IMR-90 (cell line): ENCODE measurements around the gene EXOSC1.

Experiments
- BHLHE40 ChIP-seq: fragments of 150-350 bp; IDR thresholded peaks from 2 replicates; pipeline ENCODE4 v1.6.1; 2016; ENCODE audit warnings: mild to moderate bottlenecking, low read depth, low read length
- CEBPB ChIP-seq: IDR thresholded peaks from 2 replicates; pipeline ENCODE4 v1.6.1; 2012; ENCODE audit warnings: low read depth, low read length, improper control_type of control experiment
- MAZ ChIP-seq: IDR thresholded peaks from 2 replicates; pipeline ENCODE4 v1.6.1; 2012; ENCODE audit warnings: low read depth, mild to moderate bottlenecking, low read length, improper control_type of control experiment, moderate library complexity, borderline replicate concordance
- MXI1 ChIP-seq: IDR thresholded peaks from 2 replicates; pipeline ENCODE4 v1.6.1; 2012; ENCODE audit warnings: low read depth, mild to moderate bottlenecking, low read length, moderate library complexity, borderline replicate concordance
- POLR2A ChIP-seq: IDR thresholded peaks from 2 replicates; pipeline ENCODE4 v1.6.1; 2012; ENCODE audit warnings: mild to moderate bottlenecking, low read depth, low read length
- RAD21 ChIP-seq: IDR thresholded peaks from 2 replicates; pipeline ENCODE4 v1.6.1; 2012; ENCODE audit warnings: low read length, improper control_type of control experiment
- RCOR1 ChIP-seq: IDR thresholded peaks from 2 replicates; pipeline ENCODE4 v1.6.1; 2012; ENCODE audit warnings: mild to moderate bottlenecking, low read length, improper control_type of control experiment; ENCODE audit not compliant: insufficient replicate concordance
- RFX5 ChIP-seq: IDR thresholded peaks from 2 replicates; pipeline ENCODE4 v1.8.0; 2012; ENCODE audit warnings: low read depth, mild to moderate bottlenecking, low read length, moderate library complexity
- SMC3 ChIP-seq: fragments of 150-350 bp; IDR thresholded peaks from 2 replicates; pipeline ENCODE4 v1.6.1; 2016; ENCODE audit warnings: low read depth, mild to moderate bottlenecking, antibody characterized with exemption, low read length, moderate library complexity
- TF ChIP-seq, protein P1 (sequence below): conservative IDR thresholded peaks from 2 replicates; pipeline ENCODE4 v1.5.1; 2012; ENCODE audit warnings: mild to moderate bottlenecking, low read depth, low read length, improper control_type of control experiment
- TF ChIP-seq, protein P2 (sequence below): fragments of 150-350 bp; IDR thresholded peaks from 2 replicates; pipeline ENCODE4 v1.6.1; 2016; ENCODE audit warnings: low read depth, mild to moderate bottlenecking, low read length, moderate library complexity, borderline replicate concordance

- TF ChIP-seq, protein P1, sequence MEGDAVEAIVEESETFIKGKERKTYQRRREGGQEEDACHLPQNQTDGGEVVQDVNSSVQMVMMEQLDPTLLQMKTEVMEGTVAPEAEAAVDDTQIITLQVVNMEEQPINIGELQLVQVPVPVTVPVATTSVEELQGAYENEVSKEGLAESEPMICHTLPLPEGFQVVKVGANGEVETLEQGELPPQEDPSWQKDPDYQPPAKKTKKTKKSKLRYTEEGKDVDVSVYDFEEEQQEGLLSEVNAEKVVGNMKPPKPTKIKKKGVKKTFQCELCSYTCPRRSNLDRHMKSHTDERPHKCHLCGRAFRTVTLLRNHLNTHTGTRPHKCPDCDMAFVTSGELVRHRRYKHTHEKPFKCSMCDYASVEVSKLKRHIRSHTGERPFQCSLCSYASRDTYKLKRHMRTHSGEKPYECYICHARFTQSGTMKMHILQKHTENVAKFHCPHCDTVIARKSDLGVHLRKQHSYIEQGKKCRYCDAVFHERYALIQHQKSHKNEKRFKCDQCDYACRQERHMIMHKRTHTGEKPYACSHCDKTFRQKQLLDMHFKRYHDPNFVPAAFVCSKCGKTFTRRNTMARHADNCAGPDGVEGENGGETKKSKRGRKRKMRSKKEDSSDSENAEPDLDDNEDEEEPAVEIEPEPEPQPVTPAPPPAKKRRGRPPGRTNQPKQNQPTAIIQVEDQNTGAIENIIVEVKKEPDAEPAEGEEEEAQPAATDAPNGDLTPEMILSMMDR = peak; percentile 20; the same call in 1 of the 2 replicates
- TF ChIP-seq MXI1 (peak; percentile 87), POLR2A (peak; percentile 74), CEBPB (0 out of 2 replicates have a peak, but pooled peaks have one; percentile 6), RFX5 (no peak), RCOR1 (no peak), MAZ (peak; percentile 43; the same call in 1 of the 2 replicates), BHLHE40 (no peak), SMC3 (no peak), RAD21 (peak; percentile 13; the same call in 1 of the 2 replicates)
- TF ChIP-seq, protein P2, sequence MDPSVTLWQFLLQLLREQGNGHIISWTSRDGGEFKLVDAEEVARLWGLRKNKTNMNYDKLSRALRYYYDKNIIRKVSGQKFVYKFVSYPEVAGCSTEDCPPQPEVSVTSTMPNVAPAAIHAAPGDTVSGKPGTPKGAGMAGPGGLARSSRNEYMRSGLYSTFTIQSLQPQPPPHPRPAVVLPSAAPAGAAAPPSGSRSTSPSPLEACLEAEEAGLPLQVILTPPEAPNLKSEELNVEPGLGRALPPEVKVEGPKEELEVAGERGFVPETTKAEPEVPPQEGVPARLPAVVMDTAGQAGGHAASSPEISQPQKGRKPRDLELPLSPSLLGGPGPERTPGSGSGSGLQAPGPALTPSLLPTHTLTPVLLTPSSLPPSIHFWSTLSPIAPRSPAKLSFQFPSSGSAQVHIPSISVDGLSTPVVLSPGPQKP = no peak
Measured at GRCh38 chr10:97445722-97446639, at the start of gene EXOSC1, which contains the start of gene ZDHHC16.
